HAP-1 (cell line): ENCODE results near the gene U2SURP.
"Not testable (repeated sequence)": the region's sequence is repeated elsewhere in the genome, so short reads cannot be mapped to it uniquely, and the experiment has no call there.

Experiments
- DNase-seq, 2 experiments: peaks; one replicate each; pipeline ENCODE4 v3.0.0-alpha.2; 2016 to 2020; ENCODE audit warnings: low spot score in 2 of 2
- H3K27me3 ChIP-seq: fragments of 250-450 bp; sonication (Bioruptor Pico); 2 replicates; pipeline ENCODE4 v1.5.1; 2020; ENCODE audit warnings: low read depth, mild to moderate bottlenecking, moderate library complexity
- H3K36me3 ChIP-seq: fragments of 250-450 bp; sonication (Bioruptor Pico); replicated peaks from 2 replicates; pipeline ENCODE4 v1.5.1; 2020; ENCODE audit warnings: mild to moderate bottlenecking
- H3K4me1 ChIP-seq: fragments of 250-450 bp; sonication (Bioruptor Pico); 2 replicates; pipeline ENCODE4 v1.5.1; 2020; ENCODE audit warnings: mild to moderate bottlenecking
- H3K4me3 ChIP-seq: fragments of 250-450 bp; sonication (Bioruptor Pico); 2 replicates; pipeline ENCODE4 v1.5.1; 2020; ENCODE audit warnings: mild to moderate bottlenecking, moderate library complexity
- H3K9me3 ChIP-seq: fragments of 250-450 bp; sonication (Bioruptor Pico); 2 replicates; pipeline ENCODE4 v1.5.1; 2020; ENCODE audit warnings: mild to moderate bottlenecking, moderate library complexity
- in situ Hi-C: fragments of 300-500 bp; cut with MboI; formaldehyde crosslinking; loops from 3 replicates; pipeline ENCODE4 v1.14.3; 2020; ENCODE audit warnings: low sequenced_read_pairs, inconsistent platforms, mixed read lengths

U2SURP gene

DNA sequence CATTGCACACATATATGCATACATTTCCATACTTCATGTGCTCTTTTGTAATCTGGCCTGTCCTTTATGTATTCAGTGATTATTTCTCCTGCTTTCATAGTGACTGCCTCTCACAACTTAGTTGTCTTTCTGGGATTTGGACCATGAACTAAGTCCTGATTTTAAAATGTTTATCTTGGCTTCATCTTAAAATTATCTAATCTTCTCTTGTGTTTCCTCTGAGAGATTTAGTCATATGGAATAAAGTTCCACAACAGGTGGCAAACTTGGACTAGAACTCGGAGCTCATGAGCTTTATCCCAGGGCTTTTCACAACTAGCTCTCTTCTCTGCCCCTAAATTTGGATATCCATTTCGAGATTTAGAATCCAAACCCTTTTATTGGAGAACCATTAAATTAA is 44.3 kb downstream of the U2SURP start:
- H3K27me3 ChIP-seq = no peaks in the 10 kb centered on the region
- DNase-seq = no peak
- in situ Hi-C loops = no loop called here
- no peaks in the 10 kb centered on the region for H3K9me3 ChIP-seq
- peaks cover 54% of the 10 kb centered on the region for H3K36me3 ChIP-seq
- no peak overlapping the region for H3K4me3 ChIP-seq
- H3K4me1 ChIP-seq = no peaks in the 10 kb centered on the region

DNA sequence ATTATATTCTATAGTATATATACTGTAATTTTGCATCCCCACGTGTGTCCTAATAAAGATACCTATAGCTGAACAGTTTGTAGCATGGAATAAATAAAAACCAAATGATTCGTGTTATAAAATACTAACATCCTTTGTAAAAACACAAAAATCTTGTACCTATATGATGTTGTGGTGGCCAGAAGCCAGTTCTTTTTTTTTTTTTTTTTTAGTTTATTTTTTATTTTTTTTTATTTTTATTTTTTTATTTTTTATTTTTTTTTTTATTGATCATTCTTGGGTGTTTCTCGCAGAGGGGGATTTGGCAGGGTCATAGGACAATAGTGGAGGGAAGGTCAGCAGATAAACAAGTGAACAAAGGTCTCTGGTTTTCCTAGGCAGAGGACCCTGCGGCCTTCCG is 44.7 kb downstream of the U2SURP start:
- H3K27me3 ChIP-seq, in situ Hi-C loops, DNase-seq, H3K4me3 ChIP-seq, H3K4me1 ChIP-seq, H3K9me3 ChIP-seq: not testable (repeated sequence)
- H3K36me3 ChIP-seq = peaks cover 58% of the 10 kb centered on the region

DNA sequence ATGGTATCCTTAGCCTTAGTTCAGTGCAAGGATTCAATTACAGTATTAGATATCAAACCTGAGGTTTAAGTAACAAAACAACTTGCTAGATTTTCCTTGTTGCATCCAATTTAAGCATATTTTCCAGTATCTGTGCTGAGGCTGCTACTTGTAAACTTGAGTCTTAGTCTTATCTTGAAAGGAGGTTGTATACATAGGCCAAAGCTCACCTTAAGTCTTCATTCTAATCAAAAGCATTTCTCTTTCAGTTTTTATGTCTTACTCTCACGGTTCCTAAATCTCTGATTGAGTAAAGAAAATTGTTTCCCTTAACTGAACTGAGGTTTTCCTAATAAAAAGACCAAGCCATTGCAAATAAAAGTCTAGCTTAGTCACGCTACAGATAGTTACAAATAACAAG is 52.6 kb downstream of the U2SURP start:
- in situ Hi-C loops = no loop called here
- DNase-seq = no peak
- Histone ChIP-seq H3K36me3 (peaks cover 77% of the 10 kb centered on the region), H3K4me1 (no peaks in the 10 kb centered on the region), H3K27me3 (no peaks in the 10 kb centered on the region), H3K4me3 (no peak overlapping the region), H3K9me3 (no peaks in the 10 kb centered on the region)

DNA sequence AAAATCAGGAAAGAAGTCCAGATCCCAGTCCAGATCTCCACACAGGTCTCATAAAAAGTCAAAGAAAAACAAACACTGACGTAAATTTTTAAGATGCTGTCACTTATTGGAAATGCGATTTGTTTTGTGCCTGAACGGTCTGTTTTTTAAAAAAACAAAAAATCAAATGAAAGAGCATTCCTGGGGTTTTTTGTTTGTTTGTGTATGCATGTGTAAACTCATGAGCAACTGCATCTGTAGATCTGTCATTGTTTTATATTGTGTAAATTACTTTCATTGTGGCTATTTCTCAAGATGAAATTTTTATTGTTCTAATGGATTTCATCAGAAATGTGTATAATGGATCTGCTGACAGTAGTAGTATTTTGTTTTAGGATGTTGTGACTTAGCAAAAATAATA is 55.0 kb downstream of the U2SURP start:
- no peaks in the 10 kb centered on the region for H3K9me3 ChIP-seq
- peaks cover 68% of the 10 kb centered on the region for H3K36me3 ChIP-seq

DNA sequence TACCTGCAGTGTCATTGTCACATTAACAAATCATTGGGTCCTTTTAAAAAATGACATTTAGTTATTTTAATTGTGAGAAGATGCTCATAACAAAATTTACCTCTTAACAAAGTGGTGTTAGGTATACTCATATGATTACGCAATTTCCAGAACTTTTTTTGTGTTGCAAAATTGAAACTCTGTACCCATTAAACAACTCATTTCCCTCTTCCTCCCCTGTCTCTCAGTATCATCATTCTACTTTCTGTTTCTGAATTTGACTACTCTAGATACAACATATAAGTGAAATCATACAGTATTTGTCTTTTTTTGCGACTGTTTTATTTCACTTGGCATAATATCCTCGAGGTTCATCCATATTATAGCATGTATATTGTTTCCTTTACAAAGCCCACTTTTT is 59.5 kb downstream of the U2SURP start:
- Histone ChIP-seq H3K36me3 (peaks cover 27% of the 10 kb centered on the region), H3K4me3 (no peak overlapping the region), H3K27me3 (no peaks in the 10 kb centered on the region), H3K9me3 (no peaks in the 10 kb centered on the region), H3K4me1 (no peaks in the 10 kb centered on the region)
- DNase-seq = no peak
- in situ Hi-C loops = no loop called here

More for the DNA sequence above, 55.0 kb downstream of the U2SURP start:
- Histone ChIP-seq H3K27me3 (no peaks in the 10 kb centered on the region), H3K4me1 (no peaks in the 10 kb centered on the region), H3K4me3 (no peak overlapping the region)
- no peak for DNase-seq
- in situ Hi-C loops = no loop called here

DNA sequence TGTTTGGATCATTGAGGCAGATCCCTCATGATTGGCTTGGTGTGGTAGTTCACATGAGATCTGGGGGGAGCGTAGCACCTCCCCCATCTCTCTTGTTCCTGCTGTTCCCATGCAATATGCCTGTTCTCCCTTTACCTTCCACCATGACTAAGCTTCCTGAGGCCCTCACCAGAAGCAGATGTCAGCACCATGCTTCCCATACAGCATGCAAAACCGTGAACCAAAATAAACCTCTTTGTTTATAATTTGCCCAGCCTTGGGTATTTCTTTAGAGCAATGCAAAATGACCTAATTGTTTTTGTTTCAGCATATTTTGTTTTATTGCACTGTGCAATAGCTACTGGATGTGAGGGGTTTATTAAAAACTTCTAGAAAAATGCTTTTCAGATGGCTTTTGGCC is 61.6 kb downstream of the U2SURP start:
- peaks cover 2% of the 10 kb centered on the region for H3K4me1 ChIP-seq
- H3K4me3 ChIP-seq = no peak overlapping the region
- H3K27me3 ChIP-seq = no peaks in the 10 kb centered on the region
- no peak for DNase-seq
- peaks cover 9% of the 10 kb centered on the region for H3K36me3 ChIP-seq
- in situ Hi-C loops = no loop called here
- no peaks in the 10 kb centered on the region for H3K9me3 ChIP-seq

DNA sequence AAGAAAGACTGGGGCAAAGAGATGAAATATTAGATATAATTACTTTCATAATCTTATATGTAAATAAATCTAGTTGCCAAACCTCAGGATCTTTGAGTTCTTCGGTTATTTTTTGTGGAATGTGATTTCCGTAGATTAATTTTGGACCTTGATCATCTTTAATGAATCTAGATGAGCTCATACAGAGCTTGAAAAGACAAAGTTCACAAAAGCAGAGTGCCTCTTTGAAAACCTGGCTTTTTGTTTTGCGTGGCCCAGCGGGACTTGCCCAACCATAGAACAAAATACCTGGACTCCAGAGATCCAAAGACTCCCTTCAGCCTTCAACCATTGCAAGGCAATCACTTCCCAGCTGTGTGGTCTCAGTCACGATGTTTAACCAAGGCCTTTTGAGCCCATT is 63.4 kb downstream of the U2SURP start:
- H3K4me1 ChIP-seq = peaks cover 5% of the 10 kb centered on the region
- no peak for DNase-seq
- H3K9me3 ChIP-seq = no peaks in the 10 kb centered on the region
- H3K4me3 ChIP-seq = no peak overlapping the region
- H3K27me3 ChIP-seq = no peaks in the 10 kb centered on the region
- 0 out of 2 replicates have a peak, but pooled peaks cover 2% of the 10 kb centered on the region for H3K36me3 ChIP-seq
- in situ Hi-C loops = no loop called here

DNA sequence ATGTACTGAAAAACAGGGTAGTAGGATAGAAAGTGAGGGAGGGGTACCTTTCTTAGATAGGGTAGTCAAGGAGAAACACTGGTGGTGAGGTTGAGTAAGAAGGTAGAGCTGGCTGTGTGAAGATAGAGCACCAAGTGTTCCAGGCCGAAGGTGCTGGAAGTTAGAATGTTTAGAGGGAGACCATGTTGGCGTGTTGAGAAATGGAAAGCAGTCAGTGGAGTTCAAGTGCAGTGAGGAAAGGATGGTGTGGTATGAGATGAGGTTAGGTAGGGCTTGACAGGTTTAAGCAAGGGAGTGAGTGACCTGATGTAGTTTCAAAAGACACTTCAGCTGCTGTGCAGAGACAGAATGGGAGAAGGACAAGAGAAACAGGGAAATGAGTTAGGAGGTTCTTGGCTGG is 64.0 kb downstream of the U2SURP start:
- Histone ChIP-seq H3K36me3 (no peaks in the 10 kb centered on the region), H3K9me3 (no peaks in the 10 kb centered on the region), H3K4me3 (no peak overlapping the region), H3K27me3 (no peaks in the 10 kb centered on the region), H3K4me1 (peaks cover 5% of the 10 kb centered on the region)
- no peak for DNase-seq
- in situ Hi-C loops = no loop called here

DNA sequence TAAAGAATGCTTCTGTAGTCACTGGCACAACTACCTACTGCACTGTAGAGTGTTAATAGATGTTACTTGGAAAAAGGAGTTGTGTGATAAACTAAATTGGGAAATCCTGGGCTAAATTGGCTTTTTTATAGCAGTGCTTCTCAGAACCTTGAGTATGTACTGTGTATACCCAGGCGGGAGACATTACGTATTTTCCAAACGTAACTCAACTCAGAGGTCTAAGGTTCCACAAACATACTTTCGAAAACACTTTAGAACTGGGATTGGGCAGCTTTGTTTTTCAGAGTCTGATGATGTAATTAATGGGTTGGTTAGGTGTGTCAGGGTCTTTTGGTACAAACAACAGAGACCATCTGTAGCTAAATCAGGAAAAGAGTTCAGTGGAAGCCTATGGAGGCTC is 64.7 kb downstream of the U2SURP start:
- DNase-seq = no peak
- Histone ChIP-seq H3K9me3 (no peaks in the 10 kb centered on the region), H3K36me3 (no peaks in the 10 kb centered on the region), H3K4me3 (no peak overlapping the region), H3K4me1 (peaks cover 5% of the 10 kb centered on the region), H3K27me3 (no peaks in the 10 kb centered on the region)
- in situ Hi-C loops = no loop called here

DNA sequence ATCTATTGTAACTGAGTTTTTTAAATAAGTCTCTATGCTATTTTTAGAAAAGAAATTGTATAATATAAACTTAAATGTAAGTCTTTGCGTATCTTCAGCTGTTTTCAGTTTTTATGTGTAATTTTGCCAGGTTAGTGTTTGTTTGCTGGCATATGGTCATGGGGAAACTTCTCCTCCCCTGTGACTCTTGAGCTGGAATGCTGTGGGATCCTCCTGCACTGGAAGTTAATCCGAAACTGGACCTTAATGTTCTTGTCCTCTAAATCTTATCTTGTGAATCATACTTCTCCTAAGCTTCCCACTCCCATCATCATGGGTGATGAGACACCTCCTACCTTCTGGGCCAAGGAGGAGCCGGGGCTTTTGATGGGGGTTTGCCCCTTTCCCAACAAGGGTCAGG is 65.8 kb downstream of the U2SURP start:
- Histone ChIP-seq H3K36me3 (no peaks in the 10 kb centered on the region), H3K27me3 (no peaks in the 10 kb centered on the region), H3K4me3 (no peak overlapping the region), H3K4me1 (peaks cover 5% of the 10 kb centered on the region), H3K9me3 (no peaks in the 10 kb centered on the region)
- no peak for DNase-seq
- in situ Hi-C loops = no loop called here

DNA sequence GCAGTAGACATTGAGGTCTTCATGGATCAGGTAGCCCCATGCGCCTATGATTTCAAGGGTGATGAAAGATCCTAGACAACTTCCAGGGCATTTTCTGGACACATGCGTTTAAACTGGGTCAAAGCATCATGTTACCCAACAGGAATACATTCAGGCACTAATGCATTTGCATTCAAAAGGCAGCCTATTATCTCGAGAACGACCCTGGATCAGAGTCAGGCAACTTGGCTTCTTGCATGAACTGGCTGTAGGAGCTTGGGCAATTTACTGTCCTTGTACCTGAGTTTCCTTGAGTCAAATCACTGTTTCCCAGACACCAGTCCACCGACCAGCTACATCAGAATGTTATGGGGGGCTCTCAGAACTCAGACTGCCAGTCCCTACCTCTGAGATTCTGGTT is 66.7 kb downstream of the U2SURP start:
- Histone ChIP-seq H3K4me3 (no peak overlapping the region), H3K27me3 (no peaks in the 10 kb centered on the region), H3K9me3 (no peaks in the 10 kb centered on the region), H3K4me1 (peaks cover 5% of the 10 kb centered on the region), H3K36me3 (no peaks in the 10 kb centered on the region)
- in situ Hi-C loops = no loop called here
- peak; percentile 29 to 51 for DNase-seq

DNA sequence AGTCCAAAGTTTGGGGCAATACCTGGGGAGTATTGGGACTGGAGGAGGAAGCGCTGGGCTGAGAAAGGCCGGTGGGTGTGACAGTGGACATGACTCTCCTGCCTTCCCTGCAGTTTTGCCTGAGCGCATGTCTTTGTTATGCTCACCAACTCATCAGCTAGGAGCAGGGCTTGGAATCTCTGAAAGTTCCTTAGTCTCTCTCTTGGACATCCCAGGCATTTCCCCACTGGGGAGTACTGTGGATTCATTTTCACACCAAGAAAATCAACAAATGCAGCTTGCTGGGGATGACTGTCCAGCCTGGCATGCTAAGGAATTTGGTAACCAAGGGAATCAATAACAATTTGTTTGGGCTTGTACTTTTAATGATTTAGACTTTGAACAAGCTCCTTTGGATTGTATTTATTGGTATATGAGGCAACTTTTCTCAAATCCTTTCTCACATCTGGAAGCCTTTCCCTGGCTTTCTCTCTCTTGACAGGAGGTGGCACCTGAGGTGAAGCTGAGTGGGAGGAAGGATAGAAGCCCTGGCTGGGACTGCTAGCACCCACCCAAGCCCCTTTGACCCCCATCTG is 69.7 kb downstream of the U2SURP start:
- DNase-seq = no peak
- no peak overlapping the region for H3K4me3 ChIP-seq
- peaks cover 5% of the 10 kb centered on the region for H3K4me1 ChIP-seq
- no peaks in the 10 kb centered on the region for H3K36me3 ChIP-seq
- H3K27me3 ChIP-seq = no peaks in the 10 kb centered on the region
- in situ Hi-C loops = no loop called here
- no peaks in the 10 kb centered on the region for H3K9me3 ChIP-seq

DNA sequence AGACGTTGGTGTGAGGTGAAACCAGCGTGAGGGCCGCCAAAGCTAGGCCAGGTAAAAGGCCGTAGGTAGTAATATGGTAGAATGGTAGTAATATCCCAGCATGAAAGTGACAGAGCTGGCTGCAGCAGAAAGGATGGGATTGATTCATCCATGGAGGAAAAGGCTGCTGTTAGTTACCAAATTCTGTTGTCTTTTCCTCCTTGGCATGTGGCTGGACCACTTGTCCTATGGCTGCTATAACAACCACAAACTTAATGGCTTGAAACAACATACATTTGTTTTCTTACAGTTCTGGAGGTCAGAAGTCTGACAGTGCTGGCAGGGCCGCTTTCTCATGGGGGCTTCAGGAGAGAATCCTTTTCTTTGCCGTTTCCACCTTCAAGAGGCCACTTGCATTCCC is 70.4 kb downstream of the U2SURP start:
- DNase-seq = no peak
- Histone ChIP-seq H3K4me1 (peaks cover 5% of the 10 kb centered on the region), H3K9me3 (no peaks in the 10 kb centered on the region), H3K36me3 (no peaks in the 10 kb centered on the region), H3K4me3 (no peak overlapping the region), H3K27me3 (no peaks in the 10 kb centered on the region)
- in situ Hi-C loops = no loop called here

DNA sequence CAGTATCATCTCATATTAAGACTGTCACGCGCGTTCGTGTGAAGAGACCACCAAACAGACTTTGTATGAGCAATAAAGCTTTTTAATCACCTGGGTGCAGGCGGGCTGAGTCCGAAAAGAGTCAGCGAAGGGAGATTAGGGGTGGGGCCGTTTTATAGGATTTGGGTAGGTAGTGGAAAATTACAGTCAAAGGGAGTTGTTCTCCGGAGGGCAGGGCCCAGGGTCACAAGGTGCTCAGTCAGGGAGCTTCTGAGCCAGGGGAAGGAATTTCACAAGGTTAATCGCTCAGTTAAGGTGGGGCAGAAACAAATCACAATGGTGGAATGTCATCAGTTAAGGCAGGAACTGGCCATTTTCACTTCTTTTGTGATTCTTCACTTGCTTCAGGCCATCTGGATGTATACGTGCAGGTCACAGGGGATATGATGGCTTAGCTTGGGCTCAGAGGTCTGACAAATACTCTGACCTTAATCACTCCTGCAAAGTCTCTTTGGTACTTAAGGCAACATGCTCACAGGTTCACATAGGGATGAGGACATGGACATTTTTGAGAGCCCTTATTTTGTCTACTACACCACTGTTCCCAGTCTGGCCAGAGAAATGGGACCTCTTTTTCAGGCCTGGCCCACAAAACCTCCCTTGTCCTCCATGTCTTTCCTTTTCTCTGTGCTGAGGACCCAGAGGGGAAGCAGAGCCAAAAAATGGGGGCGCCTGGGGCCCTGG is 71.1 kb downstream of the U2SURP start:
- H3K4me3 ChIP-seq, DNase-seq, H3K36me3 ChIP-seq, in situ Hi-C loops, H3K4me1 ChIP-seq, H3K9me3 ChIP-seq, H3K27me3 ChIP-seq: not testable (repeated sequence)

DNA sequence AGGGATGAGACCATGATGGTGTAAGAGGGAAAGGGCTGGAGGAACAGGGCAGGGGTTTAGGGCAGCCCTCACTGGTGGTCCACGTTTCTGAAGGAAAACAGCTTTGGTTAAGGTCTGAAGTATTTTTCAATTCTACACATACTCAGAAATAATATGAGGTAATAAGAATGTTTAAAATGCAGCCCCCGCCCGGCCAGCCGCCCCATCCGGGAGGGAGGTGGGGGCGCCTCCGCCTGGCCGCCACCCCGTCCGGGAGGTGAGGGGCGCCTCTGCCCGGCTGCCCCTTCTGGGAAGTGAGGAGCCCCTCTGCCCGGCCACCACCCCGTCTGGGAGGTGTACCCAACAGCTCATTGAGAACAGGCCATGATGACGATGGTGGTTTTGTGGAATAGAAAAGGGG is 72.2 kb downstream of the U2SURP start:
- H3K9me3 ChIP-seq, DNase-seq, H3K4me1 ChIP-seq, H3K27me3 ChIP-seq, H3K4me3 ChIP-seq, H3K36me3 ChIP-seq, in situ Hi-C loops: not testable (repeated sequence)
